ENCODE results near the gene PITPNM3.

Gene PITPNM3

GRCh38 chr17:6465206-6466003 lies 91.0 kb downstream of the PITPNM3 start:
- H3K9me3 Mint-ChIP-seq = peaks cover 2% of the 10 kb centered on the region
- H3K36me3 Mint-ChIP-seq = no peaks in the 10 kb centered on the region
- no peak for ATAC-seq
- peaks cover 29% of the 10 kb centered on the region for H3K27me3 Mint-ChIP-seq
- H3K4me1 Mint-ChIP-seq = no peaks in the 10 kb centered on the region
- no peak overlapping the region for H3K27ac Mint-ChIP-seq
- H3K4me3 Mint-ChIP-seq = no peak overlapping the region

GRCh38 chr17:6464446-6465041 lies 91.8 kb downstream of the PITPNM3 start:
- H3K9me3 Mint-ChIP-seq = peaks cover 2% of the 10 kb centered on the region
- H3K4me1 Mint-ChIP-seq = no peaks in the 10 kb centered on the region
- no peak overlapping the region for H3K27ac Mint-ChIP-seq
- no peaks in the 10 kb centered on the region for H3K36me3 Mint-ChIP-seq
- peaks cover 26% of the 10 kb centered on the region for H3K27me3 Mint-ChIP-seq
- ATAC-seq = no peak
- no peak overlapping the region for H3K4me3 Mint-ChIP-seq

- no peak overlapping the region for H3K27ac Mint-ChIP-seq
- peaks cover 2% of the 10 kb centered on the region for H3K9me3 Mint-ChIP-seq
- no peaks in the 10 kb centered on the region for H3K4me1 Mint-ChIP-seq
- H3K36me3 Mint-ChIP-seq = no peaks in the 10 kb centered on the region
- H3K27me3 Mint-ChIP-seq = peaks cover 19% of the 10 kb centered on the region
- no peak overlapping the region for H3K4me3 Mint-ChIP-seq
- no peak for ATAC-seq
These were observed 92.5 kb downstream of the PITPNM3 start for GRCh38 chr17:6463616-6464445.

DNA sequence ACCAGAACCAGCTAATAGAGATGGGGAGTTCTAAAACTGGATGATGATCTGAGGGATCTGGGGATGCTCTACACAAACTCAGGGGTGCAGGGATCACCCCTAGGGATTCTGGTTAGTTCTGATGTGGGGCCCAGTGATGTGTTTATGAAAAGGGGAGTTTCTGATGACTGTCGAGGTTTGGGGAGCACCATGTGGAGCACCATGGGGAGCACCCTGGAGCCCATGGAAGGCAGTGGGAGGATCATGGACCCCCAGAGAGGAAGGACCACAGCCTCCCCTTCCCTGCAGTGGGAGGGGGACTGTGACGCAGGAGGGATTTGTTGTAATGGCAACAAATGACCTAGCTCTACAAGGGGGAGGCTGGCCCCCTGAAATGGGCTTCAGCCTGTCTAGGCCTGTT lies 93.7 kb downstream of the PITPNM3 start:
- H3K36me3 Mint-ChIP-seq = no peaks in the 10 kb centered on the region
- H3K27me3 Mint-ChIP-seq = peaks cover 13% of the 10 kb centered on the region
- ATAC-seq = no peak
- no peaks in the 10 kb centered on the region for H3K4me1 Mint-ChIP-seq
- H3K9me3 Mint-ChIP-seq = peaks cover 1% of the 10 kb centered on the region
- no peak overlapping the region for H3K4me3 Mint-ChIP-seq
- no peak overlapping the region for H3K27ac Mint-ChIP-seq

DNA sequence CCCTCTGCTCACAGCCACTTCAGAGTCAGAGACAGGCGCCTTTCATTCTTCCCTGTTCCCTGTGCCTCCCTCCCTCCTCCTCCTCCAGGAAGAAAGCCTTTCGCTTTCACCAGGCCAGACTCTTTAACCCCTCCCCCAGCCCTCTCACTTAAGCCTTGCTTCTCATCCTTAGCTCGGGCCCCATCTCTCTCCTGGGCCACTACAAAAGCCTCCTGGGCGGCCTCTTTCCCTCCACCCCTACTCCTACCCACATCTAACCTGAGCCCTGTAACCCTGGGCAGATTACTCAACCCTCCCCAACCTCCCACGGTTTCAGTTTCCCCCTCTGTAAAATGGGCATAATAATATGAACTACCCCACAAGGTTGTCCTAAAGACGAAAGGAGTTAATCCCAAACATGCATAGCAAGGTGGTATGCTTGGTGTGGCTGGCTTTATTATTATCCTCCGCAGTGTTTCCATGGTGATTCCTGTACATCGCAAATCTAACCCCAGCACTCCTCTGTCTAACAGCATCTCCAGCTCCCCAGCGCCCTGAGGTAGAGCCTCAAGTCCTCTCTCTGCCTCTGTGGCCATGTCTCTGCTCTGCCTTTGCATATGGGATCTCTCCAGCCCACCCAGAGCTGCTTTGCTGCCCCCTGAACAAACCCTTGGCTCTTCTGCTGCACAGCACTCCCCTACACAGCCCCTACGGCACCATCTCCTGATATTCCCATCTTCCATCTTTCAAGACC lies 94.4 kb downstream of the PITPNM3 start:
- H3K36me3 Mint-ChIP-seq = no peaks in the 10 kb centered on the region
- peaks cover 4% of the 10 kb centered on the region for H3K4me1 Mint-ChIP-seq
- H3K27me3 Mint-ChIP-seq = peaks cover 13% of the 10 kb centered on the region
- no peak for ATAC-seq
- H3K4me3 Mint-ChIP-seq = no peak overlapping the region
- H3K27ac Mint-ChIP-seq = no peak overlapping the region
- H3K9me3 Mint-ChIP-seq = no peaks in the 10 kb centered on the region

DNA sequence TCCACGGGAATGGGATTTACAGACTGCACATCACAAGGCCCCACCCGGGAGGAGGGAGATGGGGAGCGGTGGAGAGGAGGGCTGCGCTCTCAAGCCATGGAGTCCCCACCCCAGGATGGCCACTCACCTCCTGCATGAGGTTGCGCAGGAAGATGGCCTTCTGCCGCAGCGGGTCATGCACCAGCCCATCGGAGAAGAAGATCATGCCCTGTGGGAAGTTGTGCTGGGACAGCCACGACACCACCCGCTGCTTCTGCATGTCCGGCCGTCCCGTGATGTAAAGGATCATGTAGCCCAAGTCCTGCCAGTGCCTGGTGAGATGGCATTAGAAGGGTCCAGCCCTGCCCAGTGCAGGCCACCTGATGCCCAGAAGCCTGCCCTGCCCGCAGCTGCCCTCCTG lies 95.1 kb downstream of the PITPNM3 start:
- no peaks in the 10 kb centered on the region for H3K9me3 Mint-ChIP-seq
- no peak for ATAC-seq
- peaks cover 11% of the 10 kb centered on the region for H3K27me3 Mint-ChIP-seq

DNA sequence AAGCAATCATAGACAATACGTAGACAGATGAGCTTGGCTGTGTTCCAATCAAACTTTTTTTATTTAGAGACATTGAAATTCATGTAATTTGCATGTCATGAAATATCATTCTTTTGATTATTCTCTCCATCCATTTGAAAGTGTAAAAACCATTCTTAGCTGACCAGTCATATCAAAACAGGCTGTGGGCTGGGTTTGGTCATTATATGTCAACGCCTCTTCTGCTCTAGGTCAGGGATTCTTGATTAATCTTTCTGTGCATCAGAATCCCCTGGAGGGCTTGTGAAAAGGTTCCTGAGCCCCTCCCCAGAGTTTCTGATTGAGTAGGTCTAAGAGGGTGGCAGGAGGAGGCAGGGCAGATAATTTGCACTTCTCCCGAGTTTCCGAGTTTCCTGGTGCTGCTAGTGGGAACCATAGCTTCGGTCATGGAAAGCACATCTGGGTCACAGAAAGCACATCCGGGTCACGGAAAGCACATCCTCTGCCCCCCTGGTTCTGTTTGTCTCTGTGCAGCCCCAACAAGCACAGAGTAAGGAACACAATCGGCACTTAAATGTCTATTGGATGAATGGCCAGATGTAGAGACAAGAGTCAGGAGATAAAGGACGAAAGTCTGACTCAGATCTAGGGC lies 95.7 kb downstream of the PITPNM3 start:
- Mint-ChIP-seq H3K36me3 (no peaks in the 10 kb centered on the region), H3K27ac (no peak overlapping the region), H3K4me3 (no peak overlapping the region), H3K4me1 (peaks cover 11% of the 10 kb centered on the region), H3K9me3 (no peaks in the 10 kb centered on the region), H3K27me3 (peaks cover 5% of the 10 kb centered on the region)
- ATAC-seq = no peak

More for the DNA sequence above, 95.1 kb downstream of the PITPNM3 start:
- no peak overlapping the region for H3K4me3 Mint-ChIP-seq
- no peak overlapping the region for H3K27ac Mint-ChIP-seq
- H3K4me1 Mint-ChIP-seq = peaks cover 11% of the 10 kb centered on the region
- H3K36me3 Mint-ChIP-seq = no peaks in the 10 kb centered on the region

GRCh38 chr17:6458460-6458950 lies 97.8 kb downstream of the PITPNM3 start:
- Mint-ChIP-seq H3K4me1 (peaks cover 21% of the 10 kb centered on the region), H3K27me3 (no peaks in the 10 kb centered on the region), H3K36me3 (no peaks in the 10 kb centered on the region), H3K27ac (no peak overlapping the region), H3K4me3 (no peak overlapping the region), H3K9me3 (no peaks in the 10 kb centered on the region)
- no peak for ATAC-seq

GRCh38 chr17:6457688-6458459 lies 98.5 kb downstream of the PITPNM3 start:
- ATAC-seq = no peak
- Mint-ChIP-seq H3K9me3 (no peaks in the 10 kb centered on the region), H3K27me3 (no peaks in the 10 kb centered on the region), H3K4me1 (peaks cover 28% of the 10 kb centered on the region), H3K4me3 (no peak overlapping the region), H3K27ac (no peak overlapping the region), H3K36me3 (no peaks in the 10 kb centered on the region)

GRCh38 chr17:6456914-6457687 lies 99.3 kb downstream of the PITPNM3 start:
- Mint-ChIP-seq H3K4me1 (peaks cover 34% of the 10 kb centered on the region), H3K4me3 (no peak overlapping the region), H3K27me3 (no peaks in the 10 kb centered on the region), H3K27ac (no peak overlapping the region), H3K9me3 (no peaks in the 10 kb centered on the region), H3K36me3 (no peaks in the 10 kb centered on the region)
- ATAC-seq = no peak

- H3K4me1 Mint-ChIP-seq = peaks cover 42% of the 10 kb centered on the region
- no peak for ATAC-seq
- H3K4me3 Mint-ChIP-seq = no peak overlapping the region
- H3K9me3 Mint-ChIP-seq = no peaks in the 10 kb centered on the region
- H3K36me3 Mint-ChIP-seq = no peaks in the 10 kb centered on the region
- no peaks in the 10 kb centered on the region for H3K27me3 Mint-ChIP-seq
- H3K27ac Mint-ChIP-seq = no peak overlapping the region
These were observed 100.0 kb downstream of the PITPNM3 start for GRCh38 chr17:6456321-6456720.

- H3K4me1 Mint-ChIP-seq = peaks cover 49% of the 10 kb centered on the region
- peak overlapping the region; percentile 49 for H3K4me3 Mint-ChIP-seq
- ATAC-seq = peak; percentile 80
- no peaks in the 10 kb centered on the region for H3K27me3 Mint-ChIP-seq
- H3K9me3 Mint-ChIP-seq = no peaks in the 10 kb centered on the region
- no peaks in the 10 kb centered on the region for H3K36me3 Mint-ChIP-seq
- H3K27ac Mint-ChIP-seq = peak overlapping the region; percentile 21
These were observed 101.0 kb downstream of the PITPNM3 start for GRCh38 chr17:6455321-6455705.

DNA sequence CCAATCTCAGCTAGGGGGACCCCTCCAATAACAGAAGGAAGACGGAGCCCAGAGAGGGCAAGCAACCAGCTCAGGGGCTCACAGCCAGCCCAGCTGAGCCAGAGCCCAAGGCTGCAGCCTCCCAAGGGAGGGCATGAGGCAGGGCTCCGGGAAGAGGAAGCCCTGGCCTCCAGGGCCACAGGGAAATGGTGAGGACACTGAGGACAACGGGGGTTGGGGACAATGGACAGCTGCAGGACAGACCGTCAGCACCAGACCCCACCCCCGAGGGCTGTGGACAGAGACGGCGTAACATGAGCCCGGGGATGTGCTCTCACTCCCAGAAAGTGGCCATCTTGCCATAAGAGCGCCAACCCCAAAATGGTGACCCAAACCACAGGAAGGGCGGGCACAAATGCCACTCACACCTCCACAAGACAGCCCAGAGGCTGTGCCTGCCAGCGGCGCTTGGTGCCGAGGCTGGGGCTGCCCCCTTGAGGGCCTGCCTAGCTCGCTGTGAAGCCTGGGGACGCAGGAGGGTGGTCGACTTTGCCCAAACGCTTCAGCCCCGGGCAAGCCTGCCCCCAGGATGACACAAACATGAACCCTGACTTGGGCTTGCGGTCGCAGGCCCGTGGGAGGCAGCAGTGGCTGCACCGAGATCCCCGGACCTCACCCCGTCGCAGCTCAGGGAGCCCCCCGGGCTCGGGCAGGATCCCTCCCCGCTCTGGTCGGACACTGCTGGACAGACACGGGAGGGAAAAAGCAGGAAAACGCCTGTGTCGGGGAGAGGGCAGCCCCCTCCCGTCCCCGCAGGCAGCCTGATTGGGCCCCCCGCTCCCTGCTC lies 101.6 kb downstream of the PITPNM3 start:
- peak overlapping the region; percentile 37 for H3K4me3 Mint-ChIP-seq
- ATAC-seq = peak; percentile 3
- peaks cover 49% of the 10 kb centered on the region for H3K4me1 Mint-ChIP-seq
- peak overlapping the region; percentile 21 for H3K27ac Mint-ChIP-seq
- no peaks in the 10 kb centered on the region for H3K36me3 Mint-ChIP-seq
- H3K9me3 Mint-ChIP-seq = no peaks in the 10 kb centered on the region
- no peaks in the 10 kb centered on the region for H3K27me3 Mint-ChIP-seq
